ENCODE measurements around the gene LGALS9. TPM values are rescaled to one million over a fixed set of nuclear protein-coding genes. Genes with fewer than 3 reads are reported as not detected.
"Not testable (repeated sequence)": the region's sequence is repeated elsewhere in the genome, so short reads cannot be mapped to it uniquely, and the experiment has no call there.

LGALS9 gene
- total RNA-seq, 1 donor from 2014 or later = 0.54 TPM

- Histone ChIP-seq H3K79me2 (ENCODE audit: low read depth) (no peaks in the 10 kb centered on the region), H3K27me3 (no peaks in the 10 kb centered on the region), H3K4me3 (no peak overlapping the region), H3K4me1 (peaks cover 5% of the 10 kb centered on the region), H3K4me2 (no peak overlapping the region), H3K9me3 (ENCODE audit: low read depth) (no peaks in the 10 kb centered on the region), H4K20me1 (ENCODE audit: low read depth) (no peaks in the 10 kb centered on the region), H3F3A (ENCODE audit: low read depth) (no peaks in the 10 kb centered on the region), H3K36me3 (no peaks in the 10 kb centered on the region), H2AFZ (replicated peaks) (no peak overlapping the region), H3K27ac (no peak overlapping the region), H3K9ac (no peak overlapping the region)
- Mint-ChIP-seq H3K4me1 (no peaks in the 10 kb centered on the region), H3K9me3 (no peaks in the 10 kb centered on the region), H3K27ac (no peak overlapping the region), H3K36me3 (peaks cover 6% of the 10 kb centered on the region), H3K27me3 (ENCODE audit: insufficient read depth, low read depth) (no peaks in the 10 kb centered on the region), H3K4me3 (no peak overlapping the region)
- TF ChIP-seq, protein P1, sequence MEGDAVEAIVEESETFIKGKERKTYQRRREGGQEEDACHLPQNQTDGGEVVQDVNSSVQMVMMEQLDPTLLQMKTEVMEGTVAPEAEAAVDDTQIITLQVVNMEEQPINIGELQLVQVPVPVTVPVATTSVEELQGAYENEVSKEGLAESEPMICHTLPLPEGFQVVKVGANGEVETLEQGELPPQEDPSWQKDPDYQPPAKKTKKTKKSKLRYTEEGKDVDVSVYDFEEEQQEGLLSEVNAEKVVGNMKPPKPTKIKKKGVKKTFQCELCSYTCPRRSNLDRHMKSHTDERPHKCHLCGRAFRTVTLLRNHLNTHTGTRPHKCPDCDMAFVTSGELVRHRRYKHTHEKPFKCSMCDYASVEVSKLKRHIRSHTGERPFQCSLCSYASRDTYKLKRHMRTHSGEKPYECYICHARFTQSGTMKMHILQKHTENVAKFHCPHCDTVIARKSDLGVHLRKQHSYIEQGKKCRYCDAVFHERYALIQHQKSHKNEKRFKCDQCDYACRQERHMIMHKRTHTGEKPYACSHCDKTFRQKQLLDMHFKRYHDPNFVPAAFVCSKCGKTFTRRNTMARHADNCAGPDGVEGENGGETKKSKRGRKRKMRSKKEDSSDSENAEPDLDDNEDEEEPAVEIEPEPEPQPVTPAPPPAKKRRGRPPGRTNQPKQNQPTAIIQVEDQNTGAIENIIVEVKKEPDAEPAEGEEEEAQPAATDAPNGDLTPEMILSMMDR (IDR thresholded peaks at IDR 0.05) = no peak
- TF ChIP-seq EZH2 (IDR thresholded peaks at IDR 0.05) (no peak), EZH2phosphoT487 (IDR thresholded peaks at IDR 0.05) (no peak)
- DNase-seq (ENCODE audit: low spot score) = no peak
Observed at GRCh38 chr17:27624539-27624938, 6.4 kb upstream of the LGALS9 start.

- H3K36me3 Mint-ChIP-seq = peaks cover 6% of the 10 kb centered on the region
- no peaks in the 10 kb centered on the region for H3K9me3 Mint-ChIP-seq
- Histone ChIP-seq H3K4me3 (no peak overlapping the region), H3K9ac (no peak overlapping the region), H3K9me3 (ENCODE audit: low read depth) (no peaks in the 10 kb centered on the region), H3K27ac (no peak overlapping the region), H2AFZ (replicated peaks) (no peak overlapping the region), H3K27me3 (no peaks in the 10 kb centered on the region), H4K20me1 (ENCODE audit: low read depth) (no peaks in the 10 kb centered on the region), H3F3A (ENCODE audit: low read depth) (no peaks in the 10 kb centered on the region), H3K36me3 (no peaks in the 10 kb centered on the region), H3K79me2 (ENCODE audit: low read depth) (no peaks in the 10 kb centered on the region), H3K4me2 (no peak overlapping the region), H3K4me1 (peaks cover 5% of the 10 kb centered on the region)
- DNase-seq (ENCODE audit: low spot score) = no peak
- TF ChIP-seq EZH2phosphoT487 (IDR thresholded peaks at IDR 0.05) = no peak
- TF ChIP-seq EZH2 (IDR thresholded peaks at IDR 0.05) = no peak
- TF ChIP-seq, protein P1 (IDR thresholded peaks at IDR 0.05) = no peak
- H3K27me3 Mint-ChIP-seq (ENCODE audit: insufficient read depth, low read depth) = no peaks in the 10 kb centered on the region
- H3K4me3 Mint-ChIP-seq = no peak overlapping the region
- H3K4me1 Mint-ChIP-seq = peaks cover under 1% of the 10 kb centered on the region
- H3K27ac Mint-ChIP-seq = no peak overlapping the region
Observed at GRCh38 chr17:27625856-27626255, 5.1 kb upstream of the LGALS9 start.

- Histone ChIP-seq H3F3A (ENCODE audit: low read depth) (no peaks in the 10 kb centered on the region), H3K9me3 (ENCODE audit: low read depth) (no peaks in the 10 kb centered on the region), H3K9ac (no peak overlapping the region), H3K27ac (no peak overlapping the region), H3K4me2 (no peak overlapping the region), H3K27me3 (no peaks in the 10 kb centered on the region), H3K36me3 (no peaks in the 10 kb centered on the region), H3K4me3 (no peak overlapping the region), H4K20me1 (ENCODE audit: low read depth) (no peaks in the 10 kb centered on the region), H3K79me2 (ENCODE audit: low read depth) (no peaks in the 10 kb centered on the region), H3K4me1 (no peaks in the 10 kb centered on the region), H2AFZ (replicated peaks) (no peak overlapping the region)
- H3K4me1 Mint-ChIP-seq = peaks cover 6% of the 10 kb centered on the region
- no peak for DNase-seq (ENCODE audit: low spot score)
- H3K9me3 Mint-ChIP-seq = no peaks in the 10 kb centered on the region
- H3K27me3 Mint-ChIP-seq (ENCODE audit: insufficient read depth, low read depth) = peaks cover 2% of the 10 kb centered on the region
- TF ChIP-seq, protein P1 (IDR thresholded peaks at IDR 0.05) = no peak
- H3K36me3 Mint-ChIP-seq = peaks cover 6% of the 10 kb centered on the region
- H3K4me3 Mint-ChIP-seq = no peak overlapping the region
- H3K27ac Mint-ChIP-seq = no peak overlapping the region
Observed at GRCh38 chr17:27627514-27627913, 3.5 kb upstream of the LGALS9 start.

DNA sequence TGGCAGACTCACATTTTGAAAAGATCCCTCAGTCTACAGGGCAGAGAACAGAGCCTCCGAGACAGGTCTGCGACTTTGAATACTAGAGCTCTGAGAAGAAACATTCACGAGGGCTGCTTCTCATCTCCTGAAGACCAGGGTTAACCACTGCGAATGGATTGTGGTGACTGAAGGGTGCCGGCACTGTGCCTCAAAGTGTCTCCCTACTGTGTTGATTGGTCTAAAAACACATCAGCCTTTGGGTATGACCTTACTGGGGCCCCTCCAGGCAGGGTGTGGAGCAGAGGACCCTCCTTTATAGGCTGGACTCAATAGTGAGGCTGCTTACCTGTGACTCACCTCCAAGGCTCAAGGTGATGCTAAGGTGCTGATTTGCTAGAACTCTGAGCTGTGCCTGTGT lies 2.6 kb upstream of the LGALS9 start:
- Histone ChIP-seq H3K4me2 (no peak overlapping the region), H3K9ac (no peak overlapping the region), H2AFZ (replicated peaks) (no peak overlapping the region), H3K36me3 (no peaks in the 10 kb centered on the region), H3K27ac (no peak overlapping the region), H3K9me3 (ENCODE audit: low read depth) (no peaks in the 10 kb centered on the region), H3F3A (ENCODE audit: low read depth) (no peaks in the 10 kb centered on the region), H3K79me2 (ENCODE audit: low read depth) (no peaks in the 10 kb centered on the region), H3K27me3 (no peaks in the 10 kb centered on the region), H3K4me3 (no peak overlapping the region), H3K4me1 (no peaks in the 10 kb centered on the region), H4K20me1 (ENCODE audit: low read depth) (no peaks in the 10 kb centered on the region)
- H3K36me3 Mint-ChIP-seq = peaks cover 6% of the 10 kb centered on the region
- H3K27ac Mint-ChIP-seq = no peak overlapping the region
- DNase-seq (ENCODE audit: low spot score) = no peak
- no peaks in the 10 kb centered on the region for H3K9me3 Mint-ChIP-seq
- H3K4me1 Mint-ChIP-seq = peaks cover 8% of the 10 kb centered on the region
- H3K4me3 Mint-ChIP-seq = no peak overlapping the region
- TF ChIP-seq EZH2phosphoT487 (IDR thresholded peaks at IDR 0.05) (no peak), EZH2 (IDR thresholded peaks at IDR 0.05) (no peak)
- peaks cover 2% of the 10 kb centered on the region for H3K27me3 Mint-ChIP-seq (ENCODE audit: insufficient read depth, low read depth)

DNA sequence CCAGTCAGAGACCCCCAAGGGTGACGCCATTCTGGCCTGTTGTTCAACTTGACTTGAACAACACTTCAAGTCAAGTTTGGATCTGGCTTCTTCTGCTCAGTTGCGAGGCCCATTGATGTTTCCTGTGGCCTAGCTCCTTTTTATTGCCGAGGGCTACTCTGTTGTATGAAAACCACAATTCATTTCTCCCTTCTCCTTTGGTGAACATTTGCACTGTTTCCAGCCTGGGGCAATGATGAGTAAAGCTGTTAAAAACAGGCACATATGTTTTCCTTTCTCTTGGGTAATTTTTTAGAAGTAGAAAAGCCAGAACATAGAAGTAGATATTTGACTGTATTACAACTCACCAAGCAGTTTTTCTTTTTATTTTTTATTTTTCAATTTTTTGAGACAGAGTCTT lies 1.7 kb upstream of the LGALS9 start:
- not testable (repeated sequence) for H3K79me2 ChIP-seq (ENCODE audit: low read depth); H3K36me3 Mint-ChIP-seq; H3K4me1 ChIP-seq; DNase-seq (ENCODE audit: low spot score); H3K9me3 Mint-ChIP-seq; H3K27me3 ChIP-seq; H2AFZ ChIP-seq (replicated peaks); H3K27ac ChIP-seq; H3K4me2 ChIP-seq; H3K9ac ChIP-seq; H3K4me3 ChIP-seq; H3K27me3 Mint-ChIP-seq (ENCODE audit: insufficient read depth, low read depth); H3K4me3 Mint-ChIP-seq; H4K20me1 ChIP-seq (ENCODE audit: low read depth); H3K4me1 Mint-ChIP-seq; H3K9me3 ChIP-seq (ENCODE audit: low read depth); H3K36me3 ChIP-seq; H3K27ac Mint-ChIP-seq; H3F3A ChIP-seq (ENCODE audit: low read depth)

Measured in neural progenitor cell (in vitro differentiated cells).